ENCODE results near the gene KLRD1.

DNA sequence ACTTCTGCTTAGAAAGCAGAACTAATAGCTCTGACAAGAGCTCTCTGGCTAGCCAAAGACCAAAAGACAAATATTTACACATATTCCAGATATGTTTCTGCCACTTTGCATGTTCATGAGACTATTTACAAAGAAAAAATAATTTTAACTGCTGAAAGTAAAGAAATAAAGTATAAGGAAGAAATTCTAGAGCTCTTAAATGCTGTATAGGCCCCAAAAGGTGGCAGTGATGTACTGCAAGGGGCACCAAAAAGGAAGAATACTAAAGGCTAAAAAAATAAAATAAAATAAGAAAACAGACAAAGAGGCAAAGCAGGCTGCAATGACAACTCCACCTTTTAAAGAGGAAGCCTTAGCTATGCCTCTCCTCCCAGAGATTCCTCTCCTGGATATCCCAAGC, 59.2 kb downstream of the KLRD1 start:
- TF ChIP-seq POLR2A (IDR thresholded peaks at IDR 0.05; ENCODE audit: low read depth, low read length): no peak
- TF ChIP-seq, protein P1, sequence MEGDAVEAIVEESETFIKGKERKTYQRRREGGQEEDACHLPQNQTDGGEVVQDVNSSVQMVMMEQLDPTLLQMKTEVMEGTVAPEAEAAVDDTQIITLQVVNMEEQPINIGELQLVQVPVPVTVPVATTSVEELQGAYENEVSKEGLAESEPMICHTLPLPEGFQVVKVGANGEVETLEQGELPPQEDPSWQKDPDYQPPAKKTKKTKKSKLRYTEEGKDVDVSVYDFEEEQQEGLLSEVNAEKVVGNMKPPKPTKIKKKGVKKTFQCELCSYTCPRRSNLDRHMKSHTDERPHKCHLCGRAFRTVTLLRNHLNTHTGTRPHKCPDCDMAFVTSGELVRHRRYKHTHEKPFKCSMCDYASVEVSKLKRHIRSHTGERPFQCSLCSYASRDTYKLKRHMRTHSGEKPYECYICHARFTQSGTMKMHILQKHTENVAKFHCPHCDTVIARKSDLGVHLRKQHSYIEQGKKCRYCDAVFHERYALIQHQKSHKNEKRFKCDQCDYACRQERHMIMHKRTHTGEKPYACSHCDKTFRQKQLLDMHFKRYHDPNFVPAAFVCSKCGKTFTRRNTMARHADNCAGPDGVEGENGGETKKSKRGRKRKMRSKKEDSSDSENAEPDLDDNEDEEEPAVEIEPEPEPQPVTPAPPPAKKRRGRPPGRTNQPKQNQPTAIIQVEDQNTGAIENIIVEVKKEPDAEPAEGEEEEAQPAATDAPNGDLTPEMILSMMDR (conservative IDR thresholded peaks at IDR 0.05; ENCODE audit: low read depth, low read length): peak; percentile 47
- TF ChIP-seq MXI1 (IDR thresholded peaks at IDR 0.05; ENCODE audit: borderline replicate concordance, low read depth, low read length): no peak
- no peak for TF ChIP-seq MAFK (IDR thresholded peaks at IDR 0.05; ENCODE audit: low read depth, low read length)
- no peak for TF ChIP-seq FOS (IDR thresholded peaks at IDR 0.05; ENCODE audit: low read depth, low read length)
- TF ChIP-seq, protein P2, sequence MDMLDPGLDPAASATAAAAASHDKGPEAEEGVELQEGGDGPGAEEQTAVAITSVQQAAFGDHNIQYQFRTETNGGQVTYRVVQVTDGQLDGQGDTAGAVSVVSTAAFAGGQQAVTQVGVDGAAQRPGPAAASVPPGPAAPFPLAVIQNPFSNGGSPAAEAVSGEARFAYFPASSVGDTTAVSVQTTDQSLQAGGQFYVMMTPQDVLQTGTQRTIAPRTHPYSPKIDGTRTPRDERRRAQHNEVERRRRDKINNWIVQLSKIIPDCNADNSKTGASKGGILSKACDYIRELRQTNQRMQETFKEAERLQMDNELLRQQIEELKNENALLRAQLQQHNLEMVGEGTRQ (IDR thresholded peaks at IDR 0.05; ENCODE audit: low read depth, low read length): no peak
- TF ChIP-seq RFX5 (IDR thresholded peaks at IDR 0.05; ENCODE audit: low read depth, low read length): no peak
- peak; percentile 23; the same call in 1 of the 2 replicates for TF ChIP-seq SMC3 (IDR thresholded peaks at IDR 0.05; ENCODE audit: low read depth, low read length)
- no peak for TF ChIP-seq MAZ (IDR thresholded peaks at IDR 0.05; ENCODE audit: borderline replicate concordance, low read depth, low read length)
- peak; percentile 40; the same call in 1 of the 2 replicates for TF ChIP-seq RAD21 (IDR thresholded peaks at IDR 0.05; ENCODE audit: low read length)
- TF ChIP-seq CHD1 (IDR thresholded peaks at IDR 0.05; ENCODE audit: low read depth, low read length): no peak
- no peak for TF ChIP-seq RCOR1 (IDR thresholded peaks at IDR 0.05; ENCODE audit: insufficient replicate concordance, low read length)
- TF ChIP-seq BHLHE40 (IDR thresholded peaks at IDR 0.05; ENCODE audit: low read depth, low read length): no peak
- no peak for TF ChIP-seq CEBPB (IDR thresholded peaks at IDR 0.05; ENCODE audit: low read depth, low read length)
